Astrocyte (in vitro differentiated cells and primary cell): ENCODE measurements around the gene NUP153.

Experiments
- EZH2 ChIP-seq: IDR thresholded peaks from 2 replicates; pipeline ENCODE4 v1.6.1; 2012; ENCODE audit warnings: mild to moderate bottlenecking, low read length, inconsistent platforms; ENCODE audit not compliant: insufficient read depth
- TF ChIP-seq, protein P1 (sequence below): IDR thresholded peaks from 2 replicates; pipeline ENCODE4 v1.5.1; 2011; ENCODE audit warnings: low read depth, mild to moderate bottlenecking, inconsistent platforms, low read length, moderate library complexity; ENCODE audit not compliant: insufficient read depth

DNA sequence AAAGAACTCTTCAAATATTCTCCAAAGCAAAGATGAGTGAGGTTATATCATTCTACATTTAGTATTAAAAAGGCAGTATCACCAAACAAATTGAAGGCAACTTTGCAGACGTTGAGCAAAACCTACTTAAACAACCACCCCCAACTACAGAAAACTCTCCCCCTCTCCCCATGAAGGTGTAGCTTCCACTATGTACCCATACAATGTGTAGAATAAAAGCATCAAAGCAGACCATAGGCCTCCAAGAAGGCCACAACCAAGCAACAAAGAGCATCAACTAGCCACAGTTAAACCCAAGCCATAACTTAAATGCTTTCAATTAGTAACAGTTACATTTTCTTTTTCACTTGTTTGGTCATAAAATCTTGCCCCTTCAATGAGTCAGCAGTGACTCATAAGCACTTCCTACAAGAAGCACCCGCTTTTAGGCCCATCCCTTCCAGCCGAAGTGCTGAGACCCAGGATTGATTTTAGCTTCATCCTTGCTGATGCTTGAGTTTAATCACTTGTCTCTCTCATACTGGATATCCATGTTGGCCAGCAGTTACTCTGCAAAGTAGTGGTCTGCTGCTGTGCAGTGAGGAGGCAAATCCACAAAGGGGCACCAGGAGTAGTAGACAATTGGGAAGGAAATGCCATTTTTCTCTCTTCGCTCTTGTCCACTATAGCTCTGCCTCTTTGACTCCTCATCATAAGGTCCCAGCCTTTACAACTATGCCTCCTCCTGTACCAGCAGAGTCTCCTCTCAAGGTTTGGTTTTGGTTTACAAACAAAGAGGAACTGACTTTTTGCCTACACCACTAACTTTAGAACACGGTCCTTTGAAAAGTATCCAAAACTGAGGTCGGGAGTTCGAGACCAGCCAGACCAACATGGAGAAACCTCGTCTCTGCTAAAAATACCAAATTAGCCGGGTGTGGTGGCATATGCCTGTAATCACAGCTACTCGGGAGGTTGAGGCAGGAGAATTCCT is 8.4 kb upstream of the NUP153 start:
- TF ChIP-seq, protein P1, sequence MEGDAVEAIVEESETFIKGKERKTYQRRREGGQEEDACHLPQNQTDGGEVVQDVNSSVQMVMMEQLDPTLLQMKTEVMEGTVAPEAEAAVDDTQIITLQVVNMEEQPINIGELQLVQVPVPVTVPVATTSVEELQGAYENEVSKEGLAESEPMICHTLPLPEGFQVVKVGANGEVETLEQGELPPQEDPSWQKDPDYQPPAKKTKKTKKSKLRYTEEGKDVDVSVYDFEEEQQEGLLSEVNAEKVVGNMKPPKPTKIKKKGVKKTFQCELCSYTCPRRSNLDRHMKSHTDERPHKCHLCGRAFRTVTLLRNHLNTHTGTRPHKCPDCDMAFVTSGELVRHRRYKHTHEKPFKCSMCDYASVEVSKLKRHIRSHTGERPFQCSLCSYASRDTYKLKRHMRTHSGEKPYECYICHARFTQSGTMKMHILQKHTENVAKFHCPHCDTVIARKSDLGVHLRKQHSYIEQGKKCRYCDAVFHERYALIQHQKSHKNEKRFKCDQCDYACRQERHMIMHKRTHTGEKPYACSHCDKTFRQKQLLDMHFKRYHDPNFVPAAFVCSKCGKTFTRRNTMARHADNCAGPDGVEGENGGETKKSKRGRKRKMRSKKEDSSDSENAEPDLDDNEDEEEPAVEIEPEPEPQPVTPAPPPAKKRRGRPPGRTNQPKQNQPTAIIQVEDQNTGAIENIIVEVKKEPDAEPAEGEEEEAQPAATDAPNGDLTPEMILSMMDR, result no peak
- TF ChIP-seq EZH2, result no peak
